Dedifferentiated amniotic fluid mesenchymal stem cell (primary cell): ENCODE data around the gene SC5D.

Experiments used
- DNase-seq: peaks from one replicate; pipeline ENCODE4 v3.0.0-alpha.2; 2016; ENCODE audit errors: extremely low spot score

Gene SC5D

DNA sequence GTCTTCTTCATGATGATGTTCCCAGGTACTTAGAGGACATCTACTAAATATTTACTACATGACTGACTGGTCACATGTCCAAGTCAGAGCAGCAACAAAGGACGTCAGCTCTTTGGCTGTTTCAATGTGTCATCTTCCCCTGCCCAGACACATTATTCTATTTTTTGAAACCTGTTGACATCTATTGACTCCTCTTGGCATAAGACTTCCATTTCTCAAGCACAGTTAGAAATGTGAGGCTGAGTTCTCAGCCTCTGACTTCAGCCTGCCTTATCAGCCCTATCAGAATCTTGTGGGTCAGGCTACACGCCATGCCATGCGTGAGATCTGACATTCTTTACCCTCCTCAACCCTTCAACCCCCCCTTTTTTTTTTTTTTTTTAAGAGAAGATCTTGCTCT is 63.8 kb downstream of the SC5D start:
- DNase-seq: no peak
